ENCODE measurements around the gene MAG. TPM values are rescaled to one million over a fixed set of nuclear protein-coding genes. Genes with fewer than 3 reads are reported as not detected.

The MAG gene
- total RNA-seq, 1 donor from 2014 or later: 0.04 TPM

- H3K4me3 ChIP-seq (ENCODE audit: low read depth, low read length): no peak overlapping the region
- no peaks in the 10 kb centered on the region for H3K36me3 ChIP-seq (ENCODE audit: control insufficient read depth, insufficient read depth, low read length)
- no peak for TF ChIP-seq CTCF (IDR thresholded peaks at IDR 0.05; ENCODE audit: insufficient read depth, low read length, poor library complexity, severe bottlenecking)
- no peak for DNase-seq (ENCODE audit: low read depth)
- H3K27me3 ChIP-seq (ENCODE audit: control insufficient read depth, insufficient read depth, low read length): peaks cover 17% of the 10 kb centered on the region
Observed at GRCh38 chr19:35299523-35300338, 7.8 kb downstream of the MAG start.

DNA sequence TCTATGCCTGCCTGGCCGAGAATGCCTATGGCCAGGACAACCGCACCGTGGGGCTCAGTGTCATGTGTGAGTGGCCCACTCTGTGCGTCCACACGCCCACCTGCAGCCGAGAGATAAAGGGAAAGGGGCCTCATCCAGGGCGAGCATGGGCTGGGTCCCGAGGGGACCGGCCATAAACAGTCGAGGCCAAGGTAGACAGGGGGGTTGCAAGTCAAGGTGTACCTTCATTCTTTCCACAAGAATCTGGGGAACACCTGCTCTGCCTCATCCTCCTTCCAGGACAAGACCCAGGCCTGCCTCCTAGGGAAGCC, 8.3 kb downstream of the MAG start:
- no peak for DNase-seq (ENCODE audit: low read depth)
- no peaks in the 10 kb centered on the region for H3K36me3 ChIP-seq (ENCODE audit: control insufficient read depth, insufficient read depth, low read length)
- TF ChIP-seq CTCF (IDR thresholded peaks at IDR 0.05; ENCODE audit: insufficient read depth, low read length, poor library complexity, severe bottlenecking): no peak
- H3K4me3 ChIP-seq (ENCODE audit: low read depth, low read length): no peak overlapping the region
- peaks cover 17% of the 10 kb centered on the region for H3K27me3 ChIP-seq (ENCODE audit: control insufficient read depth, insufficient read depth, low read length)

- H3K36me3 ChIP-seq (ENCODE audit: control insufficient read depth, insufficient read depth, low read length): no peaks in the 10 kb centered on the region
- no peak for TF ChIP-seq CTCF (IDR thresholded peaks at IDR 0.05; ENCODE audit: insufficient read depth, low read length, poor library complexity, severe bottlenecking)
- H3K4me3 ChIP-seq (ENCODE audit: low read depth, low read length): no peak overlapping the region
- no peak for DNase-seq (ENCODE audit: low read depth)
- peaks cover 9% of the 10 kb centered on the region for H3K27me3 ChIP-seq (ENCODE audit: control insufficient read depth, insufficient read depth, low read length)
Observed at GRCh38 chr19:35301961-35302360, 10.0 kb downstream of the MAG start.

- TF ChIP-seq CTCF (IDR thresholded peaks at IDR 0.05; ENCODE audit: insufficient read depth, low read length, poor library complexity, severe bottlenecking): no peak
- H3K36me3 ChIP-seq (ENCODE audit: control insufficient read depth, insufficient read depth, low read length): no peaks in the 10 kb centered on the region
- H3K27me3 ChIP-seq (ENCODE audit: control insufficient read depth, insufficient read depth, low read length): peaks cover 7% of the 10 kb centered on the region
- no peak overlapping the region for H3K4me3 ChIP-seq (ENCODE audit: low read depth, low read length)
- DNase-seq (ENCODE audit: low read depth): no peak
Observed at GRCh38 chr19:35302446-35302845, 10.5 kb downstream of the MAG start.

DNA sequence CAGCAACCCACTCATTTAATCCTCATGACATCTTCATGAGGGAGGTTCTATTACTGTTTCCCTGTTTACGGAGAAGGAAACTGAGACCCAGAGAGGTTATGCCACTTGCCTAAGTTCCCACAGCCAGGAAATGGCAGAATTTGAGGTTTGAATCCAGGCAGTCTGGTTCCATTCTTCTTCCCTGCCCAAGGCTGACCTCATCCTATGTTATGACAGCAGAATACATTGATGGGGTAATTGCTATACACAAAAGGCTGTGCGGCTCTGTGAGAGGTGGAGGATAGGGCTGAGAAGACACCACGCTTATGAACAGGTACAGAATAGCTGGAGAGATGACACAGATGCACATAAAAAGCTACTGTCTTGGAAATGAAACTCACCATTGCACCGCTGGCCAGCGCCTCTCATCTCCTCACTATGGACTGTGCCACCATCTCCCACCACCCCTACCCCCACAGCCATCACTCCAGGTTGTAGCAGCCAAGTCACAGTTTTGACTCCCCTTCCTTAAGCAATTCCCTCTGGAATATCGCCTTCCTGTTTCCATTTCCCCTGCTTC, 11.5 kb downstream of the MAG start:
- Histone ChIP-seq H3K4me3 (ENCODE audit: low read depth, low read length) (no peak overlapping the region), H3K36me3 (ENCODE audit: control insufficient read depth, insufficient read depth, low read length) (no peaks in the 10 kb centered on the region), H3K27me3 (ENCODE audit: control insufficient read depth, insufficient read depth, low read length) (peaks cover 4% of the 10 kb centered on the region)
- no peak for TF ChIP-seq CTCF (IDR thresholded peaks at IDR 0.05; ENCODE audit: insufficient read depth, low read length, poor library complexity, severe bottlenecking)
- no peak for DNase-seq (ENCODE audit: low read depth)

- H3K36me3 ChIP-seq (ENCODE audit: control insufficient read depth, insufficient read depth, low read length): no peaks in the 10 kb centered on the region
- no peak overlapping the region for H3K4me3 ChIP-seq (ENCODE audit: low read depth, low read length)
- TF ChIP-seq CTCF (IDR thresholded peaks at IDR 0.05; ENCODE audit: insufficient read depth, low read length, poor library complexity, severe bottlenecking): no peak
Observed at GRCh38 chr19:35304036-35304435, 12.1 kb downstream of the MAG start.

More at GRCh38 chr19:35304036-35304435, 12.1 kb downstream of the MAG start:
- H3K27me3 ChIP-seq (ENCODE audit: control insufficient read depth, insufficient read depth, low read length): peaks cover 2% of the 10 kb centered on the region
- DNase-seq (ENCODE audit: low read depth): no peak

Measured in kidney epithelial cell (primary cell).